Stimulated activated CD8-positive, alpha-beta memory T cell treated with anti-CD3 and anti-CD28 coated beads, Interleukin-7, amount 100 ng/mL, for 24 hours (primary cell): Measurements from ENCODE around the gene PDK3.

ENCODE experiments used
- DNase-seq: peaks from one replicate; pipeline ENCODE4 v3.0.0-alpha.2; 2020; ENCODE audit warnings: low read depth

Gene PDK3

DNA sequence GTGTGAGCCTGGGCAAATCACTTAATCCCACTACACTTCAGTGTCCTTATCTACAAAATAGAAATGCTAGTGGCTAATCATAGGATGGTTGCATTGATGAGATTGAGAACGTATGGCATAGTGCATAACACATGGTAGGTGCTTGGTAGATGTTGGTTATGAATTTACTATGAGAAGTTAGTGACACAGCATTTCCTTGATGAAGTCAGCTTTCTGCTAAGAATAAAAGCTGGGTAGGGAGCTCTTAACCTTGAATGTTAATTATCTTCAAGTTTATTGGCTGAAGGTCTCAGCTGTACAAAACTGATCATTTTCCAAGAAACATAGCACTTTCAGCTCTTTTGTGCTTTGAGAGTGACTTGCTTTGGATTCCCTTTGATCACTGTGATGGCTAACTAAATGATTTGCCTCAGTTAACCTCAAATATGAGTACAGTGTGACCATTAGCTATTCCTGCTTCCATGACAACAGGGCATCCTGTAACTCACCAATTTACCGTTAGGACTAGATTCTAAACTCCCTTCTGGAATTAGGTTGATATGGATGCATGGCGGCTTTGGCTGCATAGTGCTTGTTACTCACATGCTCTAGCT is 17.8 kb downstream of the PDK3 start:
- DNase-seq = no peak

GRCh38 chrX:24483596-24483995 is 18.5 kb downstream of the PDK3 start:
- no peak for DNase-seq

DNA sequence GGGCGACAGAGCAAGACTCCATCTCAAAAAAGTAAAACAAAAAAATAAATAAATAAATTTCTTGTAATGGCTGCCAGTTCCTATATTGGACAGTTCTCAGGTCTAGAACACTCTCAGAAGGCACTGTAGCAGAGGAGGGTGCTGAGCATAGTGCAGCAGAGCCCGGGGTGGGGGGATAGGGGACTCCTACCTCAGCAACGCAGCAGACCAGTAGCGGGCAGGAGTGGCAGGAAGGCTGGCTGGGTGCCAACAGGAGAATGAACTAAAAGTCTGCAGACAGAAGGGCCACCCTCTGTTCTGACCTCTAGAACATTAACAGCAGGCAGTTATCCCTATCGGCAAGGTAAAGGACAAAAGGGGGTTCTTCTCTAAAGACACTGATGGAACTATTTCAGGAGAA is 20.2 kb downstream of the PDK3 start:
- DNase-seq = no peak

GRCh38 chrX:24485976-24486680 is 21.0 kb downstream of the PDK3 start:
- no peak for DNase-seq

- DNase-seq = no peak
Measured at GRCh38 chrX:24487571-24487970, 22.5 kb downstream of the PDK3 start.

DNA sequence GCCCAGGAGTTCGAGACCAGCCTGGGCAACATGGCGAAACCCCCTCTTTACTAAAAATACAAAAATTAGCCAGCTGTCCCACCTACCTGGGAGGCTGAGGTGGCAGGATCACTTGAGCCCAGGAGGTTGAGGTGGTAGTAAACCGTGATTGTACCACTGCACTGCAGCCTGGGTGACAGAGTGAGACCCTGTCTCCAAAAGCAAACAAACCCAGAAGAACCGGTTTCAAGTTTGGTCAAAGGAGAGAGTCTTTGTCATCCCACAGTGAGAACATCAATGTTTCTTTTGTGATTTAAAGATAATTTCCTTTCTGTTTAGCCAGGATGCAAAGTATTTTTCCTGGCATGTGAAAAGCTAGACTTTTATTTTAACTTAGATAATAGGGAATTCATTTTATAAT is 26.7 kb downstream of the PDK3 start:
- no peak for DNase-seq

DNA sequence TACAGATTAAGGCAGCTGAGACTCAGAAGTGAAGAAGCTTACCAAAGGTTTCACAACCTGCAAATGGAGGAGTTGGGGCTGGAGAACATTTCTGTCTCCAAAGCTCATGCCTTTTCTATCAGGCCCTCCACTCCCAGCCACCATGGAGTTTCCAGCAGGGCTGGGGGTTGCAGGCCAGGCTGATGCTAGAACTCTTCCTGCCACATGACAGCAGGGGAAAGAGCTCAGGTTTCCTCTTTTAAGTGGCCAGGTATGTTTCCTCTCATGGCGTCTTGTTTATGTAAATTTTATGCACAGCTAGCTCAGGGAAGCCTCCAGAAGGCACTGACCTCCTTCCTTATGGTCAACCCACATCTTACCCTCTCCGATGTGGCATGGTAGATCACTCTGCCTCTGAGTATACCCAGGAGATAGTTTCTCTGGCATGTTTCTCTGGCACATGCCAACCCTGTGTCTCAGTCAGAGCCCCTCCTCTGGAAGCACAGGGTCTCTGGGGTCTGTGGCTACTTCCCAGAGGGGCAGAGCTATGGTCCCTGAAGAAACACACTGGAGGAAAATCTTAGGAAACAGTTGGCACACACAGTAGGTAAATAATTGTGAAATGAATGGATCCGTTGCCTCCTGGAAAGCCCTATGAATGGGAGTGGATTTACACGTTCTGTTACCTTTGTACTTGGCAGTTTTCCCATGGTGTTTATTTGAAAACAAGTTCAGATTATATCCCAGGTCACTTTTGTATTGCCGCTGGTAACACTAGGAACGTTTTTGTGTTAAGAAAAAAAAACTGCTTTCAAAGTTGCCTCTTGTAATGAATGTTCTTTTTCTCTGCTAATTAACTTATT is 28.9 kb downstream of the PDK3 start:
- DNase-seq = no peak

DNA sequence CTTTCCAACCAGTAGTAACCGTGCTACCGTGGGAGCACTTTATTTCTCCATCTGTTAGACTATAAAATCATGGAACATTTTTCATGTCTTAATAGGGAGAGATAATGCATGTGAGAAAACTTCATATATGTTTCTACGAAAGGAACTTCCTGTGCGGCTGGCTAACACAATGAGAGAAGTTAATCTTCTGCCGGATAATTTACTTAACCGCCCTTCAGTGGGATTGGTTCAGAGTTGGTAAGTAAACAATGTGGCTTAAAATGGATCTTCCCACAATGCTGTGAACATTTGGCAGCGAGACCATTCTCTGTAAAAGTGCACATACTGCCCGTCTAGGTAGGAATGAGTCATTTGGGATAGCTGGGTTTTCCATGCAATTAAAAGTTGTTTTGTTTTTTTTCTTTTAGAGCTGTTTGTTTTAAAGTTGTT is 29.6 kb downstream of the PDK3 start:
- DNase-seq = no peak

DNA sequence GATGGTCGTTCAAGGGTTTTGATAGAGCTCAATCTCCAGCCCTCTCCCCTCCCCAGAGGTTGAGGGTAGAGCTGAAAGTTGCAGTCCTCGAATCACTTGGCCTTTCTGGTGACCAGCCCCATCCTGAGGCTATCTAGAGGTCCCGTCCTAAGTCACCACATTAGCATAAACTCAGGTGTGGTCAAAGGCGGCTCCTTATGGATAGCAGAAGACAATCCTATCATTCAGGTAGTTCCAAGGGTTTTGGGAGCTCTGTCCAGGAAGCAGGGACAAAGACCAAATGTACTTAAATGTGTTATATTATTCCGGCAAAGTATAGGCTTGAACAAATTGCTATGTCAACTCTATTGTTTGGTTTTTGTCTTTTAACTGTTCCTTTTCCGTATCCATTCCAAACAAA is 30.6 kb downstream of the PDK3 start:
- no peak for DNase-seq

GRCh38 chrX:24498181-24498580 is 33.1 kb downstream of the PDK3 start:
- no peak for DNase-seq

DNA sequence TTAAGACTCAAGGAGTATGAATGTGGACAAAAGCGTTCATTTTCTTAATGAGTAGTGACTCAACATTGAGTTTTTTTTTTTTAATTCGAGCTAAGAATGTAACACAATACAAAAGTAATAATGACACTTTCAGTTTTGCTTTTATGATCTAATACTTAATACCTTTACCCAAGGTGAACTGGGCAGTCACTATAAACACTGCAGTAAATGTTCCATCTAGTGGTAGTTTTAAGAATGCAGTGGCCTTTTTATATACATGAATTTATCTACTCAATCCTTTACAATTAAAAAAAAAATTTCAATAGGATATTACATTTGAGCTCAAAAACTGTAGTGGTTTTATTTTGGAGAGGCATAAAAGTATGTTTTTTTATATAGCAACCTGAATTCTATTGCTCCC is 33.9 kb downstream of the PDK3 start:
- no peak for DNase-seq

DNA sequence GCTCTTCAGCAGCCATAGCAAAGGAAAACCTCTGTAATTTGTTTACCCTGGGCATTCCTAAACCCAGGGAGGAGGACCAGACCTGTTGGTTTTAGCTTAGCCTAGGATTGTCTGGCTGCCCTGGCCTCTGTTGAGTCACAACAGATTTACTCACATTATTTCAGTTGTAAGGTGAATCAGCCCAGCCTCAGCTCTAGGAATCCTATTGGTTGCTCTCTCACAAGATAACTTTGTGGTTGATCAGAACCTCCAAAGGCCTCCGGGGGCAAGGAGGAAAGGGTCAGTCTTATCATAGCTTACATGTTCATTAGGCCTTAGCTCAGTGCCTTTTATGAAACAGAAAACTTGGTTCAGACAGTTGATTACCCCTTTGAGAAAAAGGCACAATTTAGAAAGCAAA is 41.0 kb downstream of the PDK3 start:
- no peak for DNase-seq

GRCh38 chrX:24508375-24508774 is 43.3 kb downstream of the PDK3 start:
- no peak for DNase-seq

DNA sequence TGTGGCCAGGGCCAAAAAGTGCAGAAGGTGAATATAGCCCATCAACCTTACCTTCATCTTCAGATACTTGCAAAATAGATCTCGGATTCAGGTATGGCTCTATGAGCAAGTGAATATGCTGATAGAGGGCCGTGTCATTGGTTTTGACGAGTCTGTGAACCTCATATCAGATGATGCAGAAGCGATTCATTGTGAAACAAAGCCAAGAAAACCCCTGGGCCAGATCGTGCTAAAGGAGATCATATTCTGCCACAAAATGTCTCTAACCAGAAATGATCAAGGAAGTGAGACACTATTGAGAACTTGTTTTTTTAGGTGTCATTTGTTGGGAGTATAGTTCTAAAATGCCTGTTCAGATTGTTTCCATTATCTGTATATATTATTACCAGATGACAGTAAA is 48.3 kb downstream of the PDK3 start:
- no peak for DNase-seq

- no peak for DNase-seq
Measured at GRCh38 chrX:24515447-24515846, 50.4 kb downstream of the PDK3 start.

- no peak for DNase-seq
Measured at GRCh38 chrX:24520472-24520871, 55.4 kb downstream of the PDK3 start.

DNA sequence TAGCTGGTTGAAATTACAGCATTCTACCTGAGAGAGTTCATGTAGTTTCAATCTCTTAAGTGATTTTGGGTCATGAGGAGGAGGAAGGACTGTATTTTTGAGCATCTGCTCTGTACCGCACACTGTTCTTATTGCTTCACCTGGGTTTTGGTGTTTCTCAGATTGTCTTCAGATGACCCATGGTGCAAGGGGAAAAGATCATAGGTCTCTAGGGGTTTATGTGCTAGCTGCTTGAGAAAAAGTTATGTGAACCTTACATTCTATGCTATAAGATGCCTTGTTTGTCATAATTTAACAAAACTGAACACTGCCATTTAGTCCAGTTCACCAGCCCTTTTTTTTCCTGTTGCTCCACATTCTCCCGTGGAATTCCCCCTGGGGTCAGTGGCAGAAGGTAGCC is 60.4 kb downstream of the PDK3 start:
- DNase-seq = no peak

GRCh38 chrX:24526616-24527015 is 61.5 kb downstream of the PDK3 start:
- no peak for DNase-seq

GRCh38 chrX:24528605-24529004 is 63.5 kb downstream of the PDK3 start:
- DNase-seq = no peak

DNA sequence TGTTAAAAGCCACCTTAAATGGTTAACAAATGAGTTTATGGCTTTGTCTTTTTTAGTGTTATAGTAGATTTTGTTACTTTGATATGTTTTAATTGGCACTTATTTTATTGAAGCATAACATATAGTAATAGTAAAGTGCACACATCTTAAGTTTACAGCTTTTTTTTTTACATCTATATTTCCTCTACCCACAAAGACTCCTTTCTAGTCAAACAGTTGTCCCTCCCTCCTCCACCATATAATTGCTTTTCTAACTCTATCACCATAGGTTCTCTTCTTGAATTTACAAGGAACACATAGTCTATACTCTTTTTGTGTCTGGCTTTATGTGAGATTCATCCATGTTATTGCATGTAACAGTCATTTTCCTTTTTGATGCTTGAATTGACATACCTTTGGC is 71.5 kb downstream of the PDK3 start:
- DNase-seq = no peak

DNA sequence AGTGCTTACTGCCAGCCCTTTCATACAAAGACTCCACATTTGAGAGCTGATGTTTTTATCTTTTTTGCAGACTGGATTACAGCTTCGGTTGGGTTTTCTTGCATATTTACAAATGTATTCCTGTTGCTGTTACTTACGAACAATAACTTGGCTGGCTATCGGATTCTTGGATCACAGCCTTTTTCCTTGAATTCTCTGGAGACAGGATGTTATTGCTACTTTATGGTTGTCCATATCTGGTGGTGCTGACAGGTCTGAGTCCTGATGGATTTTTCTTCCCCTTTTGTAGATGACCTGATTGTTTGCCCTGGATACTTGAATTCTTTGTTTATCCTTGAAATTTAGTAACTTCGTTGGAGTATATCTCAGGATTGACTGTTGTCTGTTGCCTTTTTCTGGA is 77.7 kb downstream of the PDK3 start:
- no peak for DNase-seq

DNA sequence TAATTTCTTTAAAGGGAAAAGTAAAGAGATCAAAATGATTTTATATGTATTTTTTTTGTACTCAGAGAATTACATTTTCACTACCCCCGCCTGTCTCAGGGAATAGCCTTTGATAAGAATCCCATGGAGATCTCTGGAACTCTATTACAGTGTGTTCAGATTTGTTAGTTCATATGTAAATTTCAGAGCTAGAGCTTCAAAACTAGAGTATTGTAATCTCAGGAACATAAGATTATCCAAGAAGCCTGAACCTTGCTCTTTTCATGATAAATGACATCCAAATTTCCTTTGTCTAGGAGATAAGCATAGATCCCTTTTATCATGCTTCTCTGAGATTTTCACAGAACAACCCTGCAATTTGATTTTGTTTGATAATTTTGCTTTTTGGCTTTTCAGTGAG is 82.9 kb downstream of the PDK3 start:
- DNase-seq = no peak

- DNase-seq = no peak
Measured at GRCh38 chrX:24550166-24550565, 85.1 kb downstream of the PDK3 start.
